Measurements from ENCODE around the gene SCN4B.

DNA sequence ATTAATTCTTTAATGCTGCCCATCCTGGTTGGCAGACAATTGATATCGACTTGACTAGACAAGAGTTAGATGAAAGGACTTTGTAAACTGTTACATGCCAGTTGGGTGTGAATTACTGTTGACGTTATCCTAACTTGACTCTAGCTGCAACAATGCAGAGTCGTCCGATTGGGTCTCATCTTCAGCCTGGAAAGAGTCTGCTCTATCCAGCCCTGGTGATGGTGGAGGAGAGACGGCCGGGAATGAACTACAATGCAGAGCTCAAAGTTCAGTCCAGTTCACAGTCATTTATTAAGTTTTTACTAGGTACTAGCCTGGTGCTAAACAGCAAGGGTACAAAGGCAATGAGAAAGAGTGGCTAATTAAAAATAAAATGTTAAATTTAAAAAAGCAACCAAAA is 60.9 kb downstream of the SCN4B start:
- TF ChIP-seq CTCF (IDR thresholded peaks at IDR 0.05), result no peak
- no peak for TF ChIP-seq POLR2A (IDR thresholded peaks at IDR 0.05)
